HS-5 (cell line): ENCODE measurements around the gene KIFC3.
"Not testable (repeated sequence)": the region's sequence is repeated elsewhere in the genome, so short reads cannot be mapped to it uniquely, and the experiment has no call there.

Source experiments
- DNase-seq: peaks from one replicate; pipeline ENCODE4 v3.0.0-alpha.2; 2012; ENCODE audit warnings: low read depth

The KIFC3 gene

DNA sequence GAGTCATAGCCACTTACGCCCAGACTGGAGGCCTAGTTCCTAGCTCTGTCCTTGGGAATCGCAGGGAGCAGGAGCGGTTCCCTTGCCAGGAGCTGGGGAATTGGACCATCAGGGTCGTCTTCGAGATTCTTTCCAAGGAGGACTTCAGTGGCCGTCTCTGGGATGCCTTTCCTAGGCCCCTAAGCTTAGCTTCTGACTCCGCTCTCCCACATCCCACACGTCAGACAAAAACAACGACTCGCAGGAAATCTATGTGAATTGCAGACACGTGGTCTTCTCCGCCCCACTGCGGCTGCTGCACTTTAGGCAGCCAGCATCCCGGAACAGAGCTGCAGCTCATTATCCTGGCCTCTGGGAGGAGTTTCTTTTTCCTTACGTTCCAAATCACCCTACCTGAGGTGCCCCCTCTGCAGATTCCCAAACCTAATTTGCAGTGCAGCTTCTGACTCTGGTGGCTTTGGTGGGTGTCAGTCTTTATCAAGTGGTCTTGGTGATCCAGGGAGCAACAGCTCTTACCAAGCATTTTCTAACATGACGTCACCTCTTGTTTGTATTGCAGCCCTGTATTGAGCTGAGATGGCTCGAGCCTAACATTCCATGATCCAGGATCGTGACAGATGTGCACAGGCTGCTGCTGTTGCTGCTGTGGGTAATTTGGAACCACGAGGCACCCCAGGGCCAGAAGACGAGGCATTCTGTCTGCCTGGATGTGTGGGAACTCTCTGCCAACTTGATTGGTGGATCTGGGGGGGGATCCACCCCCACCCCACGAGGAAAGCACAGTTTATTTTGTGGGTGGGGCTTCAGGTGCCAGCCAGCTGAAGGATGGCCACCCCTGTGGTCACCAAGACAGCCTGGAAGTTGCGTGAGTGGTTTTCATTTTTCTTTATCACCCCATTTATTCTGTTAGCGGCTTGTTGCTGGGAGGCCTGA lies 65.6 kb downstream of the KIFC3 start:
- DNase-seq: peak; percentile 80

DNA sequence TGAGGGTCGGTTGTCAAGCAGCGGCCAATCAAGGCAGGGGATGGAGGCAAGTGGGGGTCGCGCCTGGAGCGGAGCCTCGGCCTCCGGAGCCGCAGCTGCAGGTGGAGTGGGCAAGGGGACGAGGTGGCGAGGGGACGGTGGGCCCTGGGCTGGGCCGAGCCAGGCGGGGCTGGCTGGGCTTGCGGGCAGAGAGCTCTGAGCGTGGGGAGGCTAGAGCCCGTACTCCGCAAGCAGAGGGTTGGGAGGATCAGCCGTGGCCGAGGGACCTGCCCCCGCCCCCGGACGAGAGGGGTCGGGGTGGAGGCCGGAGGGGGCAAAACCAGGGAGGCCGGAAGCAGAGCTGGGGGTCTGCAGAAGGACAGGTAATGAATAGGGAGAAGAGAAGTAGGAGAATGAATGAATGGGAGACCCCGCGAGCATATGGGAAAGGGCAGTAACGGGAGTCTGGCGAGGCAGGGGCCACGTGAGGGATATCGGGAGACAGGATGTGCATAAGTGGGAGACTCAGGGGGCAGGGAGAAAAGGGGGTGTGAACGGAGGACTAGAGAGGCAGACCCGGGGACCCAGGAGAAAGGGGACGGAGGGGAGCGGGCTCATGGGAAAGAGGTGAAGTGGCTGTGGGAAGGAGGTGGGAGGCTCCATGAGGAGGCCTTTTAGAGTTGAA lies 66.4 kb downstream of the KIFC3 start, which contains the start of gene KATNB1:
Gene KATNB1 (plus strand): TSS at position 16 of the 664 bp plus-strand sequence. CDS start 1,474 bp downstream, outside the sequence.
- DNase-seq: no peak

DNA sequence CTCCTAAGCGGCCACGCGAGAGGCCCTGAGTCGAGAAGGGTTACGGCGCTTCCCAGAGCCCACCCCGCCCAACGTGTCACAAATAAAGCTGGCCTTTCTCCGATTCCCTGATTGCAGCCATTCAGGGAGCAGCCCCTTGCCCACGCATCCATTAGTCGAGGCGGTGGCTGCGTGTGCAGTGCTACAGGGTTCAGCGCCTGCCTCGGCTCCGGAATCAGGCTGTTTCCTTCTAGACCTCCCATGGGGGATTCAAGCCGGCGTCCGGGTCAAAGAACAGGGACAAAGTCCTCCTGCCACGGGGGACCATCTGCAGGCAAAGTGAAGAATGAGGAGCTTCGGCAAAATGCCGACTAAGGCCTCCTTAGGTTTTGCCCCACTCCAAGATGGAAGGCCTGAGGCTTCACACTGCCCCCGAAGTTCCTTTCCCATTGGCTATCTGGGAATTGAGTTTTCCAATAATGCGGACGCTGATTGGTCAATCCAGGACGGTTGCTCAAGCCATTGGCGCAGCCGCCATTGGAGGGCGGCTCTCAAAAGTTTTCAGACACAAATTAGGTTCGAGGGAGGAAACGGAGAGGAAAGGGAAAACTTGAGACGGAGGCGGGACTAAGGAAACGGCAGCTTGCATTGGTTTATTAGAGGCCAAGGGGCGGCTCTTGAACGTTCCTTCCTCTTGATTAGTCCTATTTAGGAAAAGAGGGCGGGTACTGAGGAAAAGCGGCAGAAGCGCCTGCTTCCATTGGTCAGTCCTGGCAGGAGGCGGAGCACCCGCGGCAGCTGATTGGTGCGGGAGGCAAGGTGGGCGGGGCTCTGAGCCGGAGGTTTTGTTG lies 67.2 kb downstream of the KIFC3 start:
- DNase-seq: peak; percentile 99

DNA sequence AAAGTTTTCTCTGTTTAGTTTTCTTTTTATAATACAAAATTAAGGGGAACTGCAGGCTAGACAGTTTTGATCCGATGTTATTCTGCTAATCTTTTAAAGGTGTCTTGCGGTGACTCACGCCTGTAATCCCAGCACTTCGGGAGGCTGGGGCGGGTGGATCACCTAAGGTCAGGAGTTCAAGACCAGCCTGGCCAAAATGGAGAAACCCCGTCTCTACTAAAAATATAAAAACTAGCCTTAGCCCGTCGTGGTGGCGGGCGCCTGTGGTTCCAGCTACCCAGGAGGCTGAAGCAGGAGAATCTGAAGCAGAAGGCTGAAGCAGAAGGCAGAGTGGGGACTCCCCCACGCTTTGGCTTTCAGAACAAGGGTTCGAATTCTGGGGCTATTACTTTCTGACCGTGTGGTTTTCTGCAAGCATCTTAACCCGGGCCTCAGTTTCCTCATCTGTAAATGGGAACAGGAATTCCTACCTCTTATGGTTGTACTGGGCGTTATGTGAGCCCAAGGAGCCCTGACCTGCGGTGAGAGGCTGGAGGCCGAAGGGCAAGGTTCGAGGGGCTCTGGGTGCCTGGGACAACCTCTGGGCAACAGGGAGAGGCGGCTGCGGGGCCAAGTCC lies 67.9 kb downstream of the KIFC3 start:
- no peak for DNase-seq

DNA sequence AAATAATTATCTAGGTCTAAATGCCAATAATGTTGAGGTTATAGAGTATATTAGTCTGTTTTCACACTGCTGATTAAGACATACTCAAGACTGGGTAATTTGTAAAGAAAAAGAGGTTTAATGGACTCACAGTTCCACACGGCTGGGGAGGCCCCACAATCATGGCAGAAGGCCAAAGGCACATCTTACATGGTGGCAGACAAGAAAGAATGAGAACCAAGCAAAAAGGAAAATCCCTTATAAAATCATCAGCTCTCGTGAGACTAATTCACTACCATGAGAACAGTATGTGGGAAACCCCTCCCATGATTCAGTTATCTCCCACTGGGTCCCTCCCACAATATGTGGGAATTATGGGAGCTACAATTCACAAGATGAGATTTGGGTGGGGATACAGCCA lies 69.6 kb downstream of the KIFC3 start:
- no peak for DNase-seq

DNA sequence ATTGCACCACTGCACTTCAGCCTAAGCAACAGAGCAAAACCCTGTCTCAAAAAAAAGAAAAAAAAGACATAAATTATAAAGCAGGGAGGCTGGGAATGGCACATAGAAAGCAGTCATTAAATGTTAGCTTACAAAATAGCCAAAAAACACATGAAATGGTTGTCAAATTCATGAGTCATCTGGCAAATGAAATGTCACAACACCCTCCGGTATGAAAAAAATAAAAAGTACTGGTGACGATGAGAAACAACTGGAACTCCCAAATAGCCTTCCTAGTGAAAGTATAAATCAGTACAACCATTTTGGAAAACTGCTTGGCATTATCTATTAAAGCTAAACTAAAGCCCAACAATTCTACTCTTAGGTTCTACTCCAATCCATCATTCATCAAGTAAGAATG lies 70.3 kb downstream of the KIFC3 start:
- DNase-seq: peak; percentile 31

DNA sequence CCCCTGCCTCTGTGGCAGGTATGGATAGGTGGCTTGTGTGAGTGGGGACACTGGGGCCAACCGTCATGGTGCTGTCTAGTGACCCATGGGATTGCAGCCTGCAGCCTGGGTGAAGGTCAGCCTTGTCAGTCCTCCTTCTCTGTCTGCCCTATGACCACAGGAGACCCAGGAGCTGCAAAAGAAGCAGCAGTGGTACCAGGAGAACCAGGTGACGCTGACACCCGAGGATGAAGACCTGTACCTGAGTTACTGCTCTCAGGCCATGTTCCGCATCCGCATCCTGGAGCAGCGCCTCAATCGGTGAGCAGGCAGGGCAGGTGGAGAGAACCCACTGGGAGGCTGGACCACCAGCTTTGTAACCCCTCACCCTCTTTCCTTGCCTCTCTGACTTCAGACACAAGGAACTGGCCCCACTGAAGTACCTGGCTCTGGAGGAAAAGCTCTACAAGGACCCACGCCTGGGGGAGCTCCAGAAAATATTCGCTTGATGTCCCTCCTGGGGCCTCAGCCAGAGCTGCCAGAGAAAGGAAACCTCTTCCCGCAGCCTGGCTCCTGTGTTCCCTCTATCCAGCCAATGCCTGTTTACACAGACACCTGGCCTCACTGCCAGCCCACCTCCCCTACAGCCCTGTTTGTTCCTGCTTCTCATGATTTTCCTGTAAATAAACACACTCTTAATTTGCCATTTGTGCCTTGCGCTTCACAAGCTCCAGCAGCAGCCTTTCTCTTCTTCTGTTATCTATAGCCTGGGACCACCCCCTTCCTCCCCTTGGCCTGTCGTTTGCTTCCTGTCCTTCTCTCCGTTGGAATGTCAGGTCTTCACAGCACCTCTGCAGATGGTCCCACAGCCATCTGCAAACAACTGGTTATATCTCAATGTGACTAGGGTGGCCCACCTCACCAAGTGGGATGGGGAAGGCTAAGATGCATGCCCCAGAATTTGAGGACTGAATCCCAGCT lies 71.2 kb downstream of the KIFC3 start:
- no peak for DNase-seq

DNA sequence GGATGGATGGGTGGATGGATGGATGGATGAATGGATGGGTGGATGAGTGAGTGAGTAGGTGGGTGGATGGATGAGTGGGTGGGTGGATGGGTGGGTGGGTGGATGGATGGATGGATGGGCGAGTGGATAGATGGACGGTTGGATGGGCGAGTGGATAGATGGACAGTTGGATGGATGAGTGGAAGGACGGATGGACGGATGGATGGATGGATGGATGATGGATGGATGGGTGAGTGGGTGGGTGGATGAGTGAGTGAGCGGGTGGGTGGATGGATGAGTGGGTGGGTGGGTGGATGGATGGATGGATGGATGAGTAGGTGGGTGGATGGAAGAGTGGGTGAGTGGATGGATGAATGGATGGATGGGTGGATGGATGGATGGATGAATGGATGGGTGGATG lies 72.4 kb downstream of the KIFC3 start:
- DNase-seq: not testable (repeated sequence)

DNA sequence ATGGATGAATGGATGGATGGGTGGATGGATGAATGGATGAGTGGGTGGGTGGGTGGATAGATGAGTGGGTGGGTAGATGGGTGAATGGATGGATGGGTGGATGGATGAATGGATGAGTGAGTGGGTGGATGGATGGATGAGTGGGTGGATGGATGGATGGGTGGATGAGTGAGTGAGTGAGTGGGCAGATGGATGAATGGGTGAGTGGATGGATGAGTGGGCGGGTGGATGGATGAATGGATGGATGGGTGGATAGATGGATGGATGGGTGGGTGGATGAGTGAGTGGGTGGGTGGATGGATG lies 73.2 kb downstream of the KIFC3 start:
- no peak for DNase-seq

DNA sequence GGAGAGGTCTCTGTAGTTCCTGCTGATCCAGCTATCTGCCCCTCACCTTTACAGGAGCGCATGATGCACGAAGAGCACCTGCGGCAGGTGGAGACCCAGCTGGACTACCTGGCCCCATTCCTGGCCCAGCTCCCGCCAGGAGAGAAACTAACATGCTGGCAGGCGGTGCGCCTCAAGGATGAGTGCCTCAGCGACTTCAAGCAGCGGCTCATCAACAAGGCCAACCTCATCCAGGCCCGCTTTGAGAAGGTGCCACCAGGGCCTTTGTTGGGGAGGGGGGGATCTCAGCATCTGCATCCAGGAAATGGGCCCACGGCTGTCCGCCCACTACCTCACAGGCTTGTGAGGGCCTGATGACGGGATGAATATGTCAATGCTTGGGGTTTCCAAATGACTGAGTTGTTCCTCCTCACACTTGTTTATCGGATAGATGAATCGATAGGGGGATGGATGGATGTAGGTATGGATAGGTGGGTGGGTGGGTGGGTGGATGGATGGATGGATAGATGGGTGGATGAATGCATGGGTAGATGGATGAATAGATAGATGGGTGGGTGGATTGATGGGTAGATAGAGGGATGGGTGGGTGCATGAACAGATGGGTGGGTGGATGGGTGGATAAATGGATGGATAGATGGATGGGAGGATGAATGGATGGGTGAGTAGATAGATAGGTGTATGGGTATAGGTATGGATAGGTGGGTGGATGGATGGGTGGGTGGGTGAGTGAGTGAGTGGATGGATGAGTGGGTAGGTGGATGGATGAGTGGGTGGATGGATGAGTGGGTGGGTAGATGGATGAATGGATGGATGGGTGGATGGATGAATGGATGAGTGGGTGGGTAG lies 73.7 kb downstream of the KIFC3 start:
- no peak for DNase-seq

DNA sequence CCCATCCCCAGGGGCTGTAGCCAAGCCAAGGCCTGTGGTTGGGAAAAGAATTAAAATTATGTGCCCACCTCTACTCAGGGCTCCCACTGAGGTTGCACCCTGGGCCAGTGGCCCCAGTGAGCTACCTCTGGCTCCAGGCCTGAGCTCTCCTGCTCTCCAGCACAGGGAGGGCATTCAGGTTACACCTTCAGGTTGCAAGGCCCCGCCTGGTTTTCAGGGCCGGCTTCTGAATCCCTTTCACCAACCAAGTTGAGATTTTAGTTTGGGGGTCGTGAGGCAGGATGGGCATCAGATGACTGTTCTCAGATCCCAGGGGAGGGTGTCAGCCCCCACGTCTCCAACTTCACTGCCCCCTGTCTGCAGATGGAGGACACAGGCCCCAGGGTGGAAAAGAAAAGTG lies 74.7 kb downstream of the KIFC3 start:
- DNase-seq: no peak

DNA sequence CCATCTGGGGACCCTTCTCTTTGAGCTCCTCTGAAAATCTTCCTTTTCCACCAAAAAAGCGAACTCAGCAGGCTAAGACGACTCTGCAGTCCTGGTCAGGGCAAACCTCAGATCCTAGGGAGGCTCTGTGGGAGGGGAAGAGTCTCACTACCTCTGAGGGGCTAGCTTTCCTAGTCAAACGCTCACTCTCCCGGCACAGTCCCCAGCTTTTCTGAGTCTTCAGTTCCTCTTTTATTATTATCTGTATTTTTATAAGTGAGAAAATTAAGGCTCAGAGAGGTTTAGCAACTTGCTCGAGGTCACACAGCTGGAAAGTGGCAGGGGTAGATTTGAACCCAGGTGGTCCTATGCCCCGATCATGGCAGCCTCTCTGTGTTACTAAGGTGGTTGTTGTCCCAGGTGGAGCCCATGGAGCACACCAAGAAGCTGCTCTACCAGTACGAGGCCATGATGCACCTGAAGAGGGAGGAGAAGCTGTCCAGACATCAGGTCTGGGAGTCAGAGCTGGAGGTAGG lies 75.8 kb downstream of the KIFC3 start:
- no peak for DNase-seq

DNA sequence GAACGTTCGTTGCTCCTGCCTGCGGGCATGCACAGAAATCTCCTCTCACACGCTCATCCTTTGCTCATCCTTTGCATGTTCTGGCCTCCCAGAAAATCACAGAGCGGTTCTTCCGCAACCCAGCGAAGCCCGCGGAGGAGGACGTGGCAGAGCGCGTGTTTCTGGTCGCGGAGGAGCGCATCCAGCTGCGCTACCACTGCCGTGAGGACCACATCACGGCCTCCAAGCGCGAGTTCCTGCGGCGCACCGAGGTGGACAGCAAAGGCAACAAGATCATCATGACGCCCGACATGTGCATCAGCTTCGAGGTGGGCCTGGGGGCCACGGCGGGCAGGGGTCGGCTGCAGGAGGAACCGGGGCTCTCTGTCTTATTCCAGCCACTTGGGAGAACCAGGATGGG lies 76.3 kb downstream of the KIFC3 start:
- no peak for DNase-seq

DNA sequence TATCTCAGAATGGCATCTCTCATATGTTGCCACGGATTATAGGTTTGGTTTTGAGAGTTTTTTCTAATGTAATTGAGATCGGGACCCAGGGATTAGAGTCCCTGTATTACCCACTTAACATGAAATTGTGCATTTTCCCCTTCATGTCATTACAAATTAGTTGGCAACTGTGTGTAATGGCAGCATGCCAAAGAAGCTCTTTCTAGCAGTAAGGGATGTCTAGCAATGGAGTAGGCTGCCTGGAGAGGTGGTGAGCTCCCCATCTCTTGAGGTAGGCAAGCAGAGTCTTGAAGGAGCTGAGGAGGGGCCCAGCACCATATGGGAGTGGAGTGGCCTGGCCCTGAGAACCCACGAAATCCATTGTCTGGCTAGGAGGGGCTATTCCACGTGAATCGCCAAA lies 76.7 kb downstream of the KIFC3 start:
- no peak for DNase-seq

DNA sequence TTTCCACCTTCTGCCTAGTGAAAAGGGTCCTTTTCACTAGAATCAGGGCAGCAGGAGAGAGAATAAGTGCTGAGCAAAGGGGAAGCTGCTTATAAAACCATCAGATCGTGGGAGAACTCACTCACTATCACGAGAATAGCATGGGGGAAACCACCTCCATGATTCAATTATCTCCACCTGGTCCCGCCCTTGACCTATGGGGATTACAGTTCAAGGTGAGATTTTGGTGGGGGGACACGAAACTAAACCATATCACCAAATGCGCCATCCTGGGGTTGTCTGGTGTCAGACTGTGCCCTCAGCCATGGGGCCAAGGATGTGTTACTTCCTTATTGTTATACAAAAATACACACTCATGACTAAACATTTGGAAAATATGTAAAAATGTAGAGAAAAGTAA lies 77.1 kb downstream of the KIFC3 start:
- no peak for DNase-seq

DNA sequence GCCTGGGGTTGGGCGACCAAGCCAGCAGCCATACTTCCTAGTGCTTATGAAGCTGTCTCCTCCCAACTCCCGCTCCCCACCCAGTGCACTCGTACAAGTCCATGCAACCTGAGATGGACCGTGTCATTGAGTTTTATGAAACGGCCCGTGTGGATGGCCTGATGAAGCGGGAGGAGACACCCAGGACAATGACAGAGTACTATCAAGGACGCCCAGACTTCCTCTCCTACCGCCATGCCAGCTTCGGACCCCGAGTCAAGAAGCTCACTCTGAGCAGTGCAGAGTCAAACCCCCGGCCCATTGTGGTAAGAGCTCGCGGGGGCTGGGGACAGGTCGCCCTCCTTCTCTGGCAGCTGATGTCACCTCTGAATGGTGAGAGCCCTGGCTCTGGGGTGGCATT lies 77.8 kb downstream of the KIFC3 start:
- DNase-seq: no peak

DNA sequence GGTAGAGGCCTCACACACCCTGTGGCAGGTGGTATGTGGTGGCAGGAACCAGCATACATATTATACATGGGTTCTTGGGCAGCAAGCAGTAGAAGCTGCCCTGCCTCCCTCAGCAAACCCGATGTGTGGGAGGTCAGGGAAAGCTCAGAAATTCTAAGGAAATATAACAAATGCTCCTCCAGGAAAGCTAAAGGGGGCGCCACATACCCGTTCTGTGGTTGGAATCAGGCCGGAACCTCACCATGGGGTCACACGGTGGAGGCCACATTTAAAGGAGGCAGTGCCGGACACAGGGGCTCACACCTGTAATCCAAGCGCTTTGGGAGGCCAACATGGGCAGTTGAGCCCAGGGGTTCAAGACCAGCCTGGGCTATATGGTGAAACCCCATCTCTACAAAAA lies 79.1 kb downstream of the KIFC3 start:
- DNase-seq: no peak

DNA sequence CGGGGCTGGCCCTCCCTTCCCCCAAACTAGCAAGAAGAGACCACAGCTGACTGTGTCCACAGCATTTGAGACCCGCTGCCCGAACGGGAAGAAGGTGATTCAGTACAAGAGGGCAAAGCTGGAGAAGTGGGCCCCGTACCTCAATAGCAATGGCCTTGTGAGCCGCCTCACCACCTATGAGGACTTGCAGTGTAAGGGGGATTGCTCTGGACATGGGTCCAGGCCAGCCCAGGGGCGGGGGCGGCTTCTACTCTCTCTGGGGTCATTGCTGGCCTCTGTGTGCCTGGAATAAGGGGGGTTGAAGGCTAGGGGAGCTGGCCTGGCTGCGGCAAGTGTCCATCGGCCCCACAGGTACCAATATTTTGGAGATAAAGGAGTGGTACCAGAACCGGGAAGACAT lies 79.6 kb downstream of the KIFC3 start:
- DNase-seq: no peak

DNA sequence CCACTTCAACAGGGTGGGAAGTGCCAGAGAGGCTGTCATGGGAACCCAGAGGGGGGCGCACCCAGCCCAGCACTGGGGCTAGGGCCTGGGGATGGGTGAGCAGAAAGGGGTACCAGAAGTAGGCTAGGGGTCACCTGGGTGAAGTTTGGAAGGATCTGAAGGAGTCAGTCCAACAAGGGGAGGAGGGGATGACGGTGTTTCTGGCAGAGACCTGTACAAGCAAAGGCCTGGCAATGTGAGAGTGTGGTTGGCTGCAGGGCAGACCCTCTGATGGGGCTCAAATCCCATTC lies 80.1 kb downstream of the KIFC3 start:
- DNase-seq: no peak
